CD4-positive, alpha-beta T cell treated with Interleukin-6 at 100 ng/mL for 8 hours (primary cell): ENCODE data around the gene RPS14.

Source experiments
- DNase-seq: peaks from one replicate; pipeline ENCODE4 v3.0.0-alpha.2; 2020; ENCODE audit warnings: mixed read lengths, low spot score

The RPS14 gene

DNA sequence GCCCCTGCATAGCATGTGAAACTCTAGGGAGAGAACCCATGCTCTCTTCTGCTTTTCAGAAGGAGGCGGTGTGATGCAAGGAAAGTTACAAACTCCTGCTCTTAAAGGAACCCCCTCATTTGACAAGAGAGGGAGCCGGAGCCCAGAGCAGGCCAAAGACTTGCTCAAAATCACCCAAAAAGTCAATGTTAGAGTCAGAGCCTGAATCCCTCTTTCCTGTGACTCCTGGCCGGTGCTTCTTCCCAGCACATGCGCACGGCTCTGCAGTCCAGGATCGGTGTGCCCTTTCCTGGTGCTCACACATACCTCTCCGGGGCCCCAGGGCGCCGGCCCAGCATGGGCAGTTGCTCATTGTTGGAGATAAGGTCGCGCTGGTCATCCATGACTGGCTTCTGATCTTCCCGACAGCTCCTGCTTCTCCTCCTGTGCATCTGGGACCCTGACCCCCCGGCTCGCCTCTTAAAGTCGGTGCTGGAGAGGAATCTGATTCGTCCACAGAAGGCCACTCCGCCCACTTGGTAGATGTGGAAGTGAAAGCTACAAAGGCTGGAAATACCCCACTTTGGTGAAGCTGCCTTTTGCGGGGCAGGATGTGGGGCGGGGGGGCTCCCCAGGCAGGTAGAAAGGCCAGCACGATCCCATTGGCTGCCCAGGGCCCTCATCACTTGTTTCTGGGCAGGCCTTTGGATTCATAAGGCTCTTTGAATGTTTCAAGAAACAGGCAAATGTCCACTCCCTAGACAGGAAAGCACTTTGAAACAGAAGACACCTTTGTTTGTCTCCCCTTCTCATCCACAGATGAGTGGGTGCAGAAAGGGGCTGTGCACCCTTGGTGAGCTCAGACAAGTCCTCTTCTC is 37.0 kb downstream of the RPS14 start, which contains the start of gene CD74:
TSS of gene CD74 (minus strand) at position 592 of the 857 bp plus-strand sequence. CDS start at position 431, 161 bp downstream.
- DNase-seq, result peak; percentile 95

DNA sequence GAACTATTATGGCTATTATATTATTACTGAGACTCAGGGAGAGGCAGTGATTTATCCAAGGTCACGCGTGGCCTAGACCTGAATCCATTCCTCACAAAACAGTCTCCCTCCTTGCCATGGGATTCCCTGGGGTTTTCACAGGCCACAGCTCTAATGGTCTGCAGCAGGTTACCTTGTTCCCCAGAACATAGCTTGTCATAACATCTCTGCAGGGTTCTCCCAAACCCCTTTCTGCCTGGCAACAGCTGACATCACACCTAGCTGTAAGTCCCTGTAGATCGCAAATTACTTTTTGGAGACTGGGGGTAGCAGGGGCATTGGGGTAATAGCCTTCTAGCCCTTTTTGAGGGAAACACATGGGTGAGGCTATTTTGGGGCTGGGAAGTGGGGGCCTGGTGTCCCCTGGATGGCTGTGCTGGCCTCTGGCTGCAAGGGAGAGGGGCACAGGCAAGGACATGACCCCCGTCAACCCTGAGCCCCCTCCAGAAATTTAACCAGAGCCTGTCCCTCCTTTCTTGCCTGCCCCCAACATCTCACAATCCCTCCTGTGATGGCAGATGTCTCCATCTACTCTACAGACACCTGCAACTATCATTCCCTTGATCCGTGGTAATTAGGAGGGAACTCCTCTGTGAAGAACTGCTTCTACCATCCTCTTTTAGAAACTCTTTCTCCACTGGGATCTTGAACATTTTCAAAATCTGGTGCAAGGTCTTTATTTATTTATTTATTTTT is 38.1 kb downstream of the RPS14 start:
- DNase-seq, result peak; percentile 62

DNA sequence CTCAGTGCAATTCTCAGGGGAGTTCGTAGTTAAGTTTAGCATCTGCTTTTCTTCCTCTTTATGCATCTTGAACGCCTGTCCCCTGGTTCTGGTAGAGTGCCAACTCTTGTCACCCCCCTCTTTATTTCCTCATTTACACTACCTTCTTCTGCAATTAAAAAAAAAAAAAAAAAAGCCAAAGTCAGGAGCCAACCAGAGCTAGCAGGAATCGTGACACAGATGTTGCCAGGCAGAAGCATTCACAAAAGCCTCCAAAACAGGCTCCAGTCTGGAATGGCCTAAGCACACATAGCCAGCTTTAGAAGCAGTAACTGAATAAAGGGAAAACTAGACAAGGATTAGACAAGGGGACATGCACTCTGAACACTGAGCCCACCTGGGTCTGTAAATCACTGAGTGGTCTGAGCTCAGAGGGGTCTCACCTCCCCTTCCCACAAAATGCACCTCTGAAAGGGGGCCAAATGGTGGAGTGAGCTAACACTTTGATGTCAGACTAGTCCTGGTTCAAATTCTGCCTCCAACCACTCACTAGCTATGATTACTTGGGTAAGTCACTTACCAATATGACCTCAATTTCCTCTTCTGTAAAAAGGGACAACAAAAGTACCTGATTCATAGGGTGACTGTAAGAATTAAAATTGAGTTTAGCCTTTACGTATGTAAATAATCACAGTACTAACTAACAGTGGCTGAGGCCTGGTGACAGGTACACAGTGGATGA is 38.9 kb downstream of the RPS14 start:
- peak; percentile 63 for DNase-seq

DNA sequence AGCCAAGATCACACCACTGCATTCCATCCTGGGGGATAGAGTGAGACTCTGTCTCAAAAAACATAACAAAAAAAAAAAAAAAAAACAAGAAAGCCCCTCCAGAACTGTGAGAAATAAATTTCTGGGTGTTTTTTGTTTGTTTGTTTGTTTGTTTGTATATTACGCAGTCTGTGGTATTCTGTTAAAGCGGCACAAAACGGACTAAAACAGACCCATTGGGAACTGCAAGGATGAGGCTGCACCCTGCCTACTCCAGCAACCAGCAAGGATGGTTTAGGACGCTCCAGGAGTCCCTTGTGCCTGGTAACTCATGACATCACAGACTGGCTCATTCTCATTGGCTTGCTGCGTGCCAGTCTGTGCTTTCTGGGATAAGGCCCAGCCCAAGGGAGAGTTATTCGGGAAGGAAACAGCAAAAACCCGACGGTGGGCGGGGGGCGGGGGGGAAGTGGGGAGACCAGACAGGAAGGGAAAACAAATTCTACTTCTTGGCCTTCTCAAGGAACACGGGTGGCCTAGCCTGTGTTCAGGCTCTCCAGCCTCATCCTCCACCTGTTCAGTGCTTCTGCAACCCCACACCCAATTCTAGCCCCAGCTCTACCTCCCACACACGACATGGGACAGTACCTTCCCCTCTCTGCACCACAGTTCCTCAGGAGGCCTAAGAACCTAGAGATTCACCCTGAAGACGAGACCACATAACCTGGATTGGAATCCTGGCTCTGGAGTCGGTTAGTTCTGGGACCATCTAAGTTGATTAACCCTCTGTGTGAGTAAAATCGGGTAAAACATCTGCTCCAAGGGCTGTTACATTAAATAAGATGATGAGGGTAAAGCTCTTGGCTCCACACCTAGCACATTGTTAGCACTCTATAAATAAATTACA is 39.7 kb downstream of the RPS14 start:
- peak; percentile 55 for DNase-seq

DNA sequence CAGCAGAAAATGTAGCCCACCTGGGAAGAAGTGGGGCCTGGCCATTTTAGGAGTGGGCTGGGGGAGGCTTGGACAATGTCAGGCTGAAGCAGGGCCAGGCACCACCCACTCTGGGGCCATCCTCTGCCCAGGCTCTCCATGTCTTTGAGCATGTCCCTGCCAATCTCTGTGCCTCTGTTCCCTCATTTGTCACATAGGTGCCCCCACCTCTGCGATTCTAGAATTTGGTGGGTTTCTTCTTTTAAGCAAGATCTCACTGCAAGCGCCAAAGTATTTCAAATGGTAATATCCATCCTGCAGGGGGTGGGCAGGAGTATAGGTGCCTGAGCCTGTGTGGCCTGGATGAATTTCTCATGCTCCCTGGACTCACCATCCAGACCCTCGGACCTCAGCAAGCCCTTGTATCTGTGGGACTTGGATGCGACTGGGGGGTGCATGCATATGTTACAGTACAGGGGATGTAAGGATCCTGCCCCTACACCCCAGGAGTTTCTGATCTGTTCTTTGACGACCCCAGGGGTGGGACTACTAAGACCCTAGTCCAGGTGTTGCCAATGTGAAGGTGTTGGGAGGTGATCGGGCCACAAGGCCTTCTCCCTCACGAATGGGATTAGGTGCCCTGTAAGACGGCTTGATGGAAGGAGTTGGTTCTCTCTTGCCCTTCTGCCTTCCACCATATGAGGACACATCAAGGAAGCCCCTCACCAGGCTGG is 41.2 kb downstream of the RPS14 start:
- no peak for DNase-seq

DNA sequence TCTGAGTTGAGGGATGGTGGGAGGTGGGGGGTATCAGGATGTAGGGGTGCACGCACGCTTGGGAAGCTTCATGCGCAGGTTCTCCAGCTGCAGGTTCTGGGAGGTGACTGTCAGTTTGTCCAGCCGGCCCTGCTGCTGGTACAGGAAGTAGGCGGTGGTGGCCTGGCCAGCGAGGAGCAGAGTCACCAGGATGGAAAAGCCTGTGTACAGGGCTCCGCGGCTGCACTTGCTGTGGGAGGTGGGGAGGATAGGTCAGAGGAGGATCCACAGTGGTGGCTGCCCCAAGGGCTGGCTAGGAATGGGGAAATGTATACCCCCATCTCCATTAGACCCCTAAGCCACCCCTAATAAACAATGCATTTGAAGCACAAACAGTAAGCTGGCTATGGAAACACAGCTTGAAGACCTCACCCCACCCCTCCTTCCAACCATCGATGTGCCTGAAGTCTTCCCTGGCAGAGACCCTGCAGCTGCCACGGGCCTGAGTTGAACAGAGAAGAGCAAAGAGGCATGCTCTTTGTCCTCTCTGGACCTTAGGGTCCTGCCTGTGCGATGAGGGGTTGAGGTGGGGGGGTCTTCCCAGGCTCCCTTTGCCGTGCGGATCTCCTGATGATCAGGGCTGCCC is 42.3 kb downstream of the RPS14 start:
- no peak for DNase-seq

DNA sequence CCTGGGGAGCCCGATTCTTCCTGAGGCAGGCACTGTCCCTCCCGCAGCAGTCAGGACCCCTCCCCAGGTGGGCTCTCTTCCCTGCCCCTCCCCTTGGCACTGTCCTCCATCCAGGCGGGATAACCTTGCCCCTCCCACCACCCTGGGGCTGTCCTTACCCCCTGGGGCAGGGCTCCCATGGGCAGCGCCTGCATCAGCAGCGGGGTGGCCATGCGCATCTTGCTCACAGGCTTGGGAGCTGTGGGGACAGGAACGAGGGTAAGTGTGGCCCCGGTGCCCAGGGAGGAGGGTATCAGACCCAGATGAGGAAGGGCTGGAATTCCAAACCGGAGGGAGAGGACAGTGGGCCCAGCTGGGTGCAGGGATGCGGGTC is 42.8 kb downstream of the RPS14 start:
- no peak for DNase-seq

DNA sequence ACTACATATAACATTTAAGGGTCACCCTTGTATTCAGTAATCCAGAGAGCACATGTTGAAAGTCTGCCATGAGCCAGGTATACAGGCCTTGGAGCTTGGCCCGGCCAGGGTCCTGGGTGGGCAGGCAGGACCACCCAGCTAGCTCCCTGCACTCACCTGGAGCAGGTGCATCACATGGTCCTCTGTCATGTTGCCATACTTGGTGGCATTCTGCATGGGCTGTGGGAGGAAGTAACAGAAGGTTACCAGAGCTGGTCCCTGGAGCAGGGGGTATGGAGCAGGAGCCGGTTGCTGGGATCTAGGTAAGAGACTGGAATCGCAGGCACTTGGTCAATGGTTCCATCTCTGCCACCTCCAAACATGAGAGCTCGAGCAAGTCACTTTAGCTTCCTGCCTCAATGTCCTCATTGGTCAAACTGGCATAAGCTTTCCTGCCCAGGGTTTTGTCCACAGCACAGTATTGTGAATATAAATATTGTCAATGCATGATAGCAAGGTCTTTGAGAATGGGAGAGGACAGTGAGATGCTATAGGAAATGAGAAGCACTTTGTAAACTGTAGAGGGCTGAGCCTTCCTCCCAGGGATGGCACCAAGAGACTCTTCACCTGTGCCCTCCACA is 43.3 kb downstream of the RPS14 start:
- no peak for DNase-seq

DNA sequence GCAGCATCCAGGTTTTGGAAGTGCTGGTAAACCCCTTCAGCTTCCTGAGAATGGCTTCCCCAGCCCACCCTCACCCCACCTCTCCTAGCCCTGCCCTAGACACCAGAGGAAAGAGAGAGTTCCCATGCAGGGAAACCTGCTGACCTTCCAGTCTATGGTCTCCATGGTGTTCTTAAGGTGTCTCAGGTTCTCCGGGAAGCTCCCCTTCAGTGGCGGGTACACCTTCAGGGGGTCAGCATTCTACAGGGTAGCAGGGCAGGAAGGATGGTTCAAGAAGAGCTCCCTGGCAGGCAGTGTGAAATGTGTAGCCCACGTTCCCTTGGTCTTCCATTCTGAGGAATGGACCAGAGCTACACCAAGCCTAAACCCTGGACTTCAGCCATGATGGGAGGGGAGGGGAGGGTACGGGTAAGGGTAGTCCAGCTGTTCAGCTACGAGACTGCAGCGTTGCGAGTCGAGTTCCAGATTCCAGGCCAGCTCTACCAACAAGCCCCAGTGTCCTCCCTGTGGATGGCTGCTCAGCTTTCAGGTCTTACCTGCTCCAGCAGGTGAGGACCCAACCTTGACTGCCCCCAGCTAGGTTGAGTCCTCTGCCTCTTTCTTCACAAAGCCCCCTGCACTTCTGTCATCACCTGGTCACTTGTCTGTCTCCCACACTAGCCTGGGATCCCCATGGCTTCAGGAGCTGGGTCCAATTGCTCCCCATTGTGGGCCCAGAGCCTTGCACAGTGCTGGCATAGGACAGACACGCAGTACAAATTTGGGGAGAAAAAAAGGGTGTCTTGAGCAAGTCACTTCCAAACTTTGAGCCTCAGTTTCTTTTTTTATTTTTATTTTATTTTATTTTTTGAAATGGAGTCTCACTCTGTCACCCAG is 44.4 kb downstream of the RPS14 start:
- DNase-seq, result no peak

DNA sequence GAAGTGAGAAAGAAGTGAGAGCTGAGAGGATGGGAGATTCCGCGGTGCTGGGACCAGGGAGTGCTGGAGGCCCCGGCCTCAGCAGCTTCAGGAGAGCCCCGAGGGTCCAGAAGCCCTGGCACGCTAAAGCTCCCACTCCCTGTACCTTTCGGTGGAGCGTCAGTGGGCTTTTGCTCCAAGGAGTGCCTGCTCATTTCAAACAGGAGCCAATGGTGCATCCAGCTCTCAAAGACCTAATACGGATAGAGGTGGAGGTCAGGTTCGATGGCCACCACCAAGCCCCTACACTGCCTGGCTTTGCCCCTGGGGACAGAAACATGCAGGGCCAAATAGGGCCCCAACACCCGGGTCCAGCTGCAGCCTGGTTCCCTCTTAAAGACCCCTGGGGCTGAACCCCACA is 45.0 kb downstream of the RPS14 start:
- no peak for DNase-seq

DNA sequence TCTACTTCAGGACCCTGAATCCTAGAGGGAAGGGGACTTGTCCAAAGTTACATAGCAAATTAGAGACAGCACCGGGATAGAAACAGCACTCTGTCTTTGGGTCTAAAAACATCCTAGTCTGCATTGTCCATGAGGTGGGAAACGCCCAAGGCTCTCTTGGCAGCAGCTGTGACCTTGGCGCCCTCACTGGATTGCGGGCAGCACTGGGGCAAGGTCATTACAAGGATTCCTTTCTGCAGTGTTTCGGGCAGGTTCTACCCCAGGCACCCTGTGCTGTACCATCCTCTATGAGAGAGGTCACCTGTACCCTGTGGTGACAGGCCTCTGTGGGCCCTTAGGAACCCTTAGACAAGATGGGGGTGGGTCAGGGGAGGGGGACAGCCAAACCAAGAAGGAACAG is 45.4 kb downstream of the RPS14 start:
- DNase-seq, result no peak

DNA sequence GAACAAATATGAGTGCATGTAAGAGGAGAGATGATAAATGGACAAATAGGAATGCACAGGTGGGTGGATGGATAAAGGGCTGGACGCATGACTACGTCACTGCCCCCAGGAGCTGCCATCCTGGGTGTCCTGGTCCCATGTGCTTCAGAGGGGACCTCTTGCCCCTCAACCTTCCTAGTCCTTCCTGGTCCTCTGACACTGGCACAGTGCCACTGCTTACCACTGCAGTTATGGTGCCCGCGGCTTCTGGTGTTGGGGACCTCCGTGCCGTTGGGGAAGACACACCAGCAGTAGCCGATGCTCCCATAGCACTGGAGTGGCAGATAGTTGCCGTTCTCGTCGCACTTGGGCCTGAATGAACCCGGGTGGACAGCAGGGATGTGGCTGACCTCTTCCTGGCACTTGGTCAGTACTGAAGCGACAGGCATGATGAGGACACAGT is 46.6 kb downstream of the RPS14 start:
- no peak for DNase-seq

DNA sequence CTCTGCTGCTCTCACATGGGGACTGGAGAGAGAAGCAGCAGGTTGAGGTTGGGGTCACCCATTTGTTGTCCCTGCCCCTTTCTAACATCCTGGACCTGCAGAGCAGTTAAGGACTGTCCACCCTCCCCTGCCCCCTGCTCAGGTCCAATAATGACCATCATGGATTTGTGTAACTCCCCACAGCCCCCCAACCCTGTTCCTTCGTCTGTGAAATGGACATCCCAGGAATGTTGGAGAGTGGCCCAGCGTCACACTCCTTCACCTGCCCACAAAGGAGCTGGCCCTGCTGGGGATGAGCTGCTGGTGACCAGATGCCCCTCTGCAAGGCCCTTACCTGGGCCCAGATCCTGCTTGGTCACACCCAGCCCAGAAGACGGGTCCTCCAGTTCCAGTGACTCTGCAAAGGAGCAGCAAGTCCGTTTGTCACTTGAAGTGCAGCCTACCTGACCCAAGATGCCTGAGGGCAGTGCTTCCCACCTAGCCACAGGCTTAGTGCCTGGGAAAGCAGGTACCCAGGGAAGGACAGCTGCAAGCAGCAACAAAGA is 47.2 kb downstream of the RPS14 start:
- DNase-seq, result no peak

DNA sequence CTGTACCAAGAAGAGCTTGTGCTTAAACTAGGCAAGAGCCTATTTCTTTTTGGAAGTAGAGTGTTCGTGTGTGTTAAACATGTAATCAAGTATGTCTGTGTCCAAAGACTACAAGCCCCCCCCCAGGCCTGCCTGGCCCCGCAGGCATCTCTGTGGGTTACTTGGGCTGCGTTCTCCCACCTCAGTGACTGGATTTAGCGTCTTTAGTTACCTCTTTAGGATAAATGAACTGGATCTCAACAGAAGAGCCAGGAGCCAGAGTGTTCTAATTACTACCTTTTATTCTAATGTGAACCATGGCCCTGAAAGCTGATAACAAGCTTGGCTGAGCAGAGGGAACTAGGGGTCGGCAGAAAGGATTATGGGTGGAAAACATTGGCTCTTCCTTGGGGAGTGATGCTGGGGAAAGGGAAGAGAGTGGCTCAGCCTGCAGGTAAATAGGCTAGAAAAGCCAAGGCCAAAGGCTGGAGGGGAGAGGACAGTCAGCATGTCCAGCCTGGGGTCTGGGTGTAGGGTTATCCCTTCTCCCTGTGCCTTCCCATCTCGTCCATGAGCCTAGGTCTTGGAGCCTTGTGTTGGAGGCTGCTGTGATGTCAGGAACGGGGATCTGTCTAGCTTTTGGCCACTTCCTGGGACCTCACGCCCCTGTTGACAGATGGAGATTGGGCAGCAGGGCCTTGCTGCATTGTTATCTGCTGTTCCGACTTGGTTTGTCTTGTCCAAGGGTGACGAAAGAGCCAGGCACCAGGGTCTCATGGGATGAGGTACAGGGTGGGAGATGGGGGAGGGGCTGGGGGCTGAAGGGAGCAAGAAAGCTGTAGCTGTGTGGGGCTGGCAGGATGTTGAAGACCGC is 47.9 kb downstream of the RPS14 start:
- DNase-seq, result no peak

DNA sequence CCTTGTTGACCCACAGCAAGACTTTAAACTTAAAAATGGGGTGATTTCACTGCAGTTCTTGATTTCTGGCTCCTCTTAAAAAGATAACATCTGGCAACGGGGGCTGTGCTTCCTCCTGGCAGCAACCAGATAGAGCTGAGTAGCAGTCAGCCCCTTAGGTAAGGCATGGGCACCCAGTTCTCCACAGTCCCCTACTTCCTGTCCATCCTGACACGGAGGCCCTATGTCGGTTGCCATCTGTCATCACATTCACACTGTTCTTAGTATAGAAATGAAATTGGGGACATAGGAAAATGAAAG is 48.5 kb downstream of the RPS14 start:
- DNase-seq, result no peak

DNA sequence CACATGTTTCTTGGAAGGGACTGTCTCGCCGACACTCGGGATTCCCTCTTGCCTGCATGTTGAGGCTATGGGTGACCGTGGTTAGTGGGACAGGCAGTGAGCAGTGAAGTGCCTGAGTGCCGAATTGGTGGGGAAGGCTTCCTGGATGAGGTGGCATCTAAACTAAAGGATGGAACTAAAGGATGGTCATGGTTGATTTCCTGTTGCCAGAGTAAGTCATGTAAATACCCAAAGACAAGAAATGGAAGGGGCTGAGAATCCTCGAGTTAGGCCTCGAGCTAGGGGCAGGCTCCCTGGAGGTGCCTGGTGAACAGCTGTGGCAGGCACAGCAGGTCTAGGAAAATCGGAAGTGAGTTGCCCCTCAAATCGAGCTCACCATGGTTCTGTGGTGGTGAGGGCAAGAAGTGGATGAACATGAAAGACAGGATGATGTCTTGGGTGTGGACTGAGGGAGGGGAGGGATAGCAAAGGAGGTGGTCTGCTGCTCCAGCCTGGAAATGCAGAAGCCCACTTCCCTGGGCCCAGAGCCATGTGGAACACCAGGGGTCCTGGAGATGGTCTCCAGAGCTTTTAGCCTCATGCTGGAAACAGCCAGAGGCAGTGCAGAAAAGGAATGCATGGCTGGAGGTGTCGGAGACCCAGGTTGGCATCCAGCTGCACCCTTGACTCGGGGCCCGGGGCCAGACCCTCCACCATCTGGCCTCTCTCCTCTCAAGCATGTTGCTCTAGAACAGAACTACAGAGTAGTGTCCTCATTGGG is 49.0 kb downstream of the RPS14 start:
- no peak for DNase-seq

DNA sequence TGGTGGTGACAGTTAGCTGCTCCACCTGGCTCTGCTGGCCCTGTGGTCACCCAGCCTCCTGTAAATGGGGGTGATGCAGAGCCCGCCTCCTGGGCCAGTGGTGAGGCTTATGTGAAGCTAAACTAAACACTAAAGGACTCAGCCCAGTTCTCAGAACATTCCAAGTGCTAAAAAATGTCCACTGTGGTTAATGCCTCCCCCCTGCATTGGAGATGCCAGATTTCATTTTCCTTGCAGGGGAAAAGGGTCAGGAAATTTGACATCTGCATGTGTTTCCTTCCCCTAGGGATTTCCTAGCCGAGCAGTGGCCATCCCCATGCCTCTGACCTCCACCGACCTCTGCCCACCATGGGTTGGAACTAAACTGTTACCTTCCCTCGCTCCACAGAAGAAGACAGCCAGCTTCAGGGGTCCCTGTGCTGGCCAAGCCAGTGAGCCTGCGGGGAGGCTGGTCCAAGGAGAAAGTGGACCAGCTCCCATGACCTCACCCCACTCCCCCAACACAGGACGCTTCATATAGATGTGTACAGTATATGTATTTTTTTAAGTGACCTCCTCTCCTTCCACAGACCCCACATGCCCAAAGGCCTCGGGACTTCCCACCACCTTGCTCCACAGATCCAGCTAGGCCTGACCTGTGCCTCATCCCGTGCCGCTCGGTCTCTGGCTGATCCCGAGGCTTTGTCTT is 49.9 kb downstream of the RPS14 start:
- DNase-seq, result no peak
